ENCODE results near the gene GNAS. TPM values are rescaled to one million over a fixed set of nuclear protein-coding genes. Genes with fewer than 3 reads are reported as not detected.

GNAS gene
- total and polyA plus RNA-seq, 10 of the 15 experiments (the other 5 are each of a cell fraction or from before 2014, with no cell fraction given): 209 to 950 (median 394) TPM

DNA sequence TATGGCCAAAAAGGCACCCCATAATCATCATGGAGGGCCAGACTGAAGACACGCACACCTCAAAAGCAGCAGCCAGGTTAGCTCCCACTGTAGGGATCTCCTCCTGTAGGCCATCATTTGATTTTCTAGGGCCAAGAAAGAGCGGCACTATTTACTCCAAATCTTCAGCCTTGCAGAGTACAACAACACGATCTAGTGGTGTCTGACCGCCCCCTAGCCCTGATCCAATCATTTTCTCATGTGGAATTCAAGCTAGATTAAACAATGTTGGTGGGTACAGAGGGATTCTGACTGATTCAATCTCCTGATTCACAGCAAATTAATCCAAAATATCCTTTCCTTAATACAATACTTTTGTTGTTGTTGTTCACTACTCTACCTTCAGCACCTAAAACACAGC, 14.3 kb upstream of the GNAS start (continued):
- no peak for TF ChIP-seq SUZ12 (IDR thresholded peaks at IDR 0.05; ENCODE audit: unreplicated experiment)

DNA sequence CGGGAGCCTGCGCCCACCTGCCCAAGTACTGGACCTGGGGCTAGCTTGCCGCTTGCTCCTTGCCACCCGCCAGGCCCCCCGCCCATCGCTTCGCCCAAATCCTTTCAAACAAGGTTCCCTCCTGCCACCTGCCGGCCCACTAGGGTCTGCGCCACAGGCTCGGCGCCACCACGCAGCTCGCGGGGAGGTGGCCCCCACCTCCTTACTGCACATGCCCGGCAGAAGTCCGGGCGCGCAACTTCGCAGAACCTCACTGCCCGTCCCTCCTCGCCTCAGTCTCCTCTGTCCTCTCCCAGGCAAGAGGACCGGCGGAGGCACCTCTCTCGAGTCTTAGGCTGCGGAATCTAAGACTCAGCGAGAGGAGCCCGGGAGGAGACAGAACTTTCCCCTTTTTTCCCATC, 13.0 kb upstream of the GNAS start:
- H3K27ac ChIP-seq (ENCODE audit: control insufficient read depth, insufficient read depth): no peak overlapping the region
- BruUV-seq (replicated peaks): no TSS peak
- no peaks in the 10 kb centered on the region; a peak in 1 of 4 replicates for H3K36me3 ChIP-seq (ENCODE audit: control insufficient read depth in 2 of 2, insufficient read depth in 2 of 2, low read length in 1 of 2)
- H3K9ac ChIP-seq (ENCODE audit: control insufficient read depth, insufficient read depth, low read length): no peak overlapping the region
- FAIRE-seq (no peak), ATAC-seq (peak; percentile 66), DNase-seq (ENCODE audit: low read depth, low spot score) (no peak)
- RAD21 ChIA-PET (ENCODE audit: unreplicated experiment): no interaction called here
- H3K4me2 ChIP-seq (ENCODE audit: control insufficient read depth, insufficient read depth): no peak overlapping the region
- WGBS (ENCODE audit: insufficient coverage, insufficient replicate concordance, low lambda C conversion rate, missing lambda C conversion rate): 60% methylated on average over 24 of the region's 27 CpGs
- intact Hi-C loops (cut with micrococcal nuclease; ENCODE audit: unreplicated experiment): loop anchor here (5.0 kb wide), 1 partner anchor 607 kb away; no protein-coding TSS in a partner anchor
- H3K79me2 ChIP-seq (ENCODE audit: control insufficient read depth, insufficient read depth, low read length): no peaks in the 10 kb centered on the region
- no peaks in the 10 kb centered on the region for H3K4me1 ChIP-seq (ENCODE audit: control insufficient read depth, insufficient read depth, low read length)
- CTCF ChIA-PET: interaction anchor here (0.9 kb wide), 1 partner anchor 11 kb away, joined by 3 read pairs; no protein-coding TSS in a partner anchor
- H4K20me1 ChIP-seq (ENCODE audit: control insufficient read depth, insufficient read depth): no peaks in the 10 kb centered on the region
- POLR2A ChIA-PET: no interaction called here
- H2AFZ ChIP-seq (ENCODE audit: control insufficient read depth, low read depth, low read length): no peak overlapping the region
- peaks cover 0 to 2% of the 10 kb centered on the region in 2 experiments; a peak in 3 of 4 replicates for H3K27me3 ChIP-seq (replicated peaks in 1 of 2; ENCODE audit: control insufficient read depth in 2 of 2, insufficient read depth in 2 of 2, low read length in 1 of 2)
- SMC1A ChIA-PET (ENCODE audit: uncharacterized antibody, unreplicated experiment): no interaction called here
- H3K4me3 ChIP-seq: no peak overlapping the region
- H3K9me3 ChIP-seq (replicated peaks; ENCODE audit: control insufficient read depth, insufficient read depth, low read length): no peaks in the 10 kb centered on the region; the same call in 1 of the 3 replicates
- in situ Hi-C loops (cut with MboI): no loop called here
- TF ChIP-seq ZNF384 (IDR thresholded peaks at IDR 0.05; ENCODE audit: borderline replicate concordance, low read depth, low read length): no peak
- TF ChIP-seq KDM1A (IDR thresholded peaks at IDR 0.05; ENCODE audit: borderline replicate concordance): no peak
- TF ChIP-seq, protein P1, sequence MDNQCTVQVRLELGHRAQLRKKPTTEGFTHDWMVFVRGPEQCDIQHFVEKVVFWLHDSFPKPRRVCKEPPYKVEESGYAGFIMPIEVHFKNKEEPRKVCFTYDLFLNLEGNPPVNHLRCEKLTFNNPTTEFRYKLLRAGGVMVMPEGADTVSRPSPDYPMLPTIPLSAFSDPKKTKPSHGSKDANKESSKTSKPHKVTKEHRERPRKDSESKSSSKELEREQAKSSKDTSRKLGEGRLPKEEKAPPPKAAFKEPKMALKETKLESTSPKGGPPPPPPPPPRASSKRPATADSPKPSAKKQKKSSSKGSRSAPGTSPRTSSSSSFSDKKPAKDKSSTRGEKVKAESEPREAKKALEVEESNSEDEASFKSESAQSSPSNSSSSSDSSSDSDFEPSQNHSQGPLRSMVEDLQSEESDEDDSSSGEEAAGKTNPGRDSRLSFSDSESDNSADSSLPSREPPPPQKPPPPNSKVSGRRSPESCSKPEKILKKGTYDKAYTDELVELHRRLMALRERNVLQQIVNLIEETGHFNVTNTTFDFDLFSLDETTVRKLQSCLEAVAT (IDR thresholded peaks at IDR 0.05): no peak
- no peak for TF ChIP-seq MYC (IDR thresholded peaks at IDR 0.05; ENCODE audit: insufficient read depth, insufficient read length, insufficient replicate concordance, low read length, severe bottlenecking)
- peak; percentile 30; the same call in 1 of the 2 replicates for TF ChIP-seq RAD21 (IDR thresholded peaks at IDR 0.05; ENCODE audit: insufficient read depth, low read depth, low read length)
- TF ChIP-seq, protein P2, sequence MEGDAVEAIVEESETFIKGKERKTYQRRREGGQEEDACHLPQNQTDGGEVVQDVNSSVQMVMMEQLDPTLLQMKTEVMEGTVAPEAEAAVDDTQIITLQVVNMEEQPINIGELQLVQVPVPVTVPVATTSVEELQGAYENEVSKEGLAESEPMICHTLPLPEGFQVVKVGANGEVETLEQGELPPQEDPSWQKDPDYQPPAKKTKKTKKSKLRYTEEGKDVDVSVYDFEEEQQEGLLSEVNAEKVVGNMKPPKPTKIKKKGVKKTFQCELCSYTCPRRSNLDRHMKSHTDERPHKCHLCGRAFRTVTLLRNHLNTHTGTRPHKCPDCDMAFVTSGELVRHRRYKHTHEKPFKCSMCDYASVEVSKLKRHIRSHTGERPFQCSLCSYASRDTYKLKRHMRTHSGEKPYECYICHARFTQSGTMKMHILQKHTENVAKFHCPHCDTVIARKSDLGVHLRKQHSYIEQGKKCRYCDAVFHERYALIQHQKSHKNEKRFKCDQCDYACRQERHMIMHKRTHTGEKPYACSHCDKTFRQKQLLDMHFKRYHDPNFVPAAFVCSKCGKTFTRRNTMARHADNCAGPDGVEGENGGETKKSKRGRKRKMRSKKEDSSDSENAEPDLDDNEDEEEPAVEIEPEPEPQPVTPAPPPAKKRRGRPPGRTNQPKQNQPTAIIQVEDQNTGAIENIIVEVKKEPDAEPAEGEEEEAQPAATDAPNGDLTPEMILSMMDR (IDR thresholded peaks at IDR 0.05 in 2 of 3, conservative IDR thresholded peaks at IDR 0.05 in 1 of 3; ENCODE audit: control insufficient read depth in 2 of 3, extremely low read depth in 1 of 3, insufficient read depth in 1 of 3, low read depth in 3 of 3, low read length in 3 of 3): peak; percentile 22 to 45 (median 40); a peak in 4 of 6 replicates
- TF ChIP-seq SMC3 (IDR thresholded peaks at IDR 0.05; ENCODE audit: borderline replicate concordance, low read length): peak; percentile 33; the same call in 1 of the 2 replicates
- TF ChIP-seq NR2C2 (IDR thresholded peaks at IDR 0.05; ENCODE audit: borderline replicate concordance, control insufficient read depth, insufficient read length, low read depth): no peak
- TF ChIP-seq MTA2 (IDR thresholded peaks at IDR 0.05; ENCODE audit: low read depth): no peak
- TF ChIP-seq CEBPB (IDR thresholded peaks at IDR 0.05; ENCODE audit: borderline replicate concordance in 1 of 2, low read depth in 2 of 2, low read length in 2 of 2): no peak
- TF ChIP-seq IKZF1 (conservative IDR thresholded peaks at IDR 0.05): no peak
- TF ChIP-seq HCFC1 (IDR thresholded peaks at IDR 0.05; ENCODE audit: low read length): no peak
- no peak for TF ChIP-seq LARP7 (IDR thresholded peaks at IDR 0.05)
- TF ChIP-seq, protein P3, sequence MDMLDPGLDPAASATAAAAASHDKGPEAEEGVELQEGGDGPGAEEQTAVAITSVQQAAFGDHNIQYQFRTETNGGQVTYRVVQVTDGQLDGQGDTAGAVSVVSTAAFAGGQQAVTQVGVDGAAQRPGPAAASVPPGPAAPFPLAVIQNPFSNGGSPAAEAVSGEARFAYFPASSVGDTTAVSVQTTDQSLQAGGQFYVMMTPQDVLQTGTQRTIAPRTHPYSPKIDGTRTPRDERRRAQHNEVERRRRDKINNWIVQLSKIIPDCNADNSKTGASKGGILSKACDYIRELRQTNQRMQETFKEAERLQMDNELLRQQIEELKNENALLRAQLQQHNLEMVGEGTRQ (IDR thresholded peaks at IDR 0.05; ENCODE audit: borderline replicate concordance, low read depth, low read length): no peak
- TF ChIP-seq, protein P4, sequence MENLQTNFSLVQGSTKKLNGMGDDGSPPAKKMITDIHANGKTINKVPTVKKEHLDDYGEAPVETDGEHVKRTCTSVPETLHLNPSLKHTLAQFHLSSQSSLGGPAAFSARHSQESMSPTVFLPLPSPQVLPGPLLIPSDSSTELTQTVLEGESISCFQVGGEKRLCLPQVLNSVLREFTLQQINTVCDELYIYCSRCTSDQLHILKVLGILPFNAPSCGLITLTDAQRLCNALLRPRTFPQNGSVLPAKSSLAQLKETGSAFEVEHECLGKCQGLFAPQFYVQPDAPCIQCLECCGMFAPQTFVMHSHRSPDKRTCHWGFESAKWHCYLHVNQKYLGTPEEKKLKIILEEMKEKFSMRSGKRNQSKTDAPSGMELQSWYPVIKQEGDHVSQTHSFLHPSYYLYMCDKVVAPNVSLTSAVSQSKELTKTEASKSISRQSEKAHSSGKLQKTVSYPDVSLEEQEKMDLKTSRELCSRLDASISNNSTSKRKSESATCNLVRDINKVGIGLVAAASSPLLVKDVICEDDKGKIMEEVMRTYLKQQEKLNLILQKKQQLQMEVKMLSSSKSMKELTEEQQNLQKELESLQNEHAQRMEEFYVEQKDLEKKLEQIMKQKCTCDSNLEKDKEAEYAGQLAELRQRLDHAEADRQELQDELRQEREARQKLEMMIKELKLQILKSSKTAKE (IDR thresholded peaks at IDR 0.05; ENCODE audit: low read depth, poor library complexity, severe bottlenecking): no peak
